Coronary artery (tissue), 2 donors: ENCODE results near the gene IL23R.

Experiments used
- DNase-seq: peaks from one replicate; pipeline ENCODE4 v3.0.0-alpha.2; 2017; ENCODE audit warnings: low spot score
- H3K27ac ChIP-seq, 2 donors: fragments of 200-600 bp; sonication (generic); one replicate each; pipeline ENCODE4 v1.5.1; 2016 to 2019
- H3K4me3 ChIP-seq: fragments of 200-600 bp; sonication (generic); 2 replicates; pipeline ENCODE4 v1.5.1; 2016; ENCODE audit warnings: mild to moderate bottlenecking, moderate library complexity
- CTCF ChIP-seq: fragments of 200-600 bp; sonication (generic); IDR thresholded peaks from one replicate; pipeline ENCODE4 v1.5.1; 2019; ENCODE audit warnings: antibody characterized with exemption

Gene IL23R

GRCh38 chr1:67175530-67176087, 9.4 kb downstream of the IL23R start:
- TF ChIP-seq CTCF = no peak

GRCh38 chr1:67184838-67185421, 18.7 kb downstream of the IL23R start:
- Histone ChIP-seq H3K27ac (no peak overlapping the region), H3K4me3 (no peak overlapping the region)
- no peak for TF ChIP-seq CTCF
- no peak for DNase-seq

More at GRCh38 chr1:67175530-67176087, 9.4 kb downstream of the IL23R start:
- Histone ChIP-seq H3K27ac (no peak overlapping the region), H3K4me3 (no peak overlapping the region)
- DNase-seq = no peak

GRCh38 chr1:67188137-67188536, 21.9 kb downstream of the IL23R start:
- no peak for DNase-seq
- no peak overlapping the region for H3K27ac ChIP-seq
- no peak overlapping the region for H3K4me3 ChIP-seq
- TF ChIP-seq CTCF = no peak

GRCh38 chr1:67189953-67190352, 23.7 kb downstream of the IL23R start:
- DNase-seq = no peak
- H3K27ac ChIP-seq = no peak overlapping the region
- H3K4me3 ChIP-seq = no peak overlapping the region
- TF ChIP-seq CTCF = no peak

- Histone ChIP-seq H3K27ac (no peak overlapping the region), H3K4me3 (no peak overlapping the region)
- TF ChIP-seq CTCF = no peak
- no peak for DNase-seq
These were observed 24.2 kb downstream of the IL23R start for GRCh38 chr1:67190410-67190809.

- DNase-seq = no peak
- Histone ChIP-seq H3K4me3 (no peak overlapping the region), H3K27ac (no peak overlapping the region)
- TF ChIP-seq CTCF = no peak
These were observed 24.7 kb downstream of the IL23R start for GRCh38 chr1:67190942-67191341.
